ENCODE results near the gene B3GNT3.

- TF ChIP-seq CHD2 (IDR thresholded peaks at IDR 0.05; ENCODE audit: low read depth, low read length) (no peak), KDM4B (CRISPR knock-in tag; IDR thresholded peaks at IDR 0.05) (no peak), EZH2 (conservative IDR thresholded peaks at IDR 0.05; ENCODE audit: low read depth, low read length) (no peak), GLI4 (CRISPR knock-in tag; IDR thresholded peaks at IDR 0.05; ENCODE audit: borderline replicate concordance) (no peak), SP1 (IDR thresholded peaks at IDR 0.05) (no peak), SP1 (CRISPR knock-in tag; IDR thresholded peaks at IDR 0.05) (no peak), ZFYVE20 (CRISPR knock-in tag; IDR thresholded peaks at IDR 0.05; ENCODE audit: borderline replicate concordance, low read depth) (no peak), CTCF (CRISPR knock-in tag; IDR thresholded peaks at IDR 0.05) (no peak), SOX6 (IDR thresholded peaks at IDR 0.05) (no peak), SOX6 (CRISPR knock-in tag; IDR thresholded peaks at IDR 0.05) (no peak), NFIC (IDR thresholded peaks at IDR 0.05; ENCODE audit: low read length) (no peak), THAP9 (CRISPR knock-in tag; IDR thresholded peaks at IDR 0.05; ENCODE audit: borderline replicate concordance) (no peak)
These were observed 37.7 kb downstream of the B3GNT3 start for GRCh38 chr19:17832443-17833208.

Measured in HepG2 (cell line).